Measurements from ENCODE around the gene ACKR4.

- TF ChIP-seq CTCF (IDR thresholded peaks at IDR 0.05) (peak in 2 of 6 experiments; percentile 3 to 18), POLR2A (IDR thresholded peaks at IDR 0.05) (no peak)
Observed at GRCh38 chr3:132642539-132642847, 45.4 kb downstream of the ACKR4 start.

Measured in adrenal gland (tissue), 5 donors.